ENCODE results near the gene CFAP74. TPM values are rescaled to one million over a fixed set of nuclear protein-coding genes. Genes with fewer than 3 reads are reported as not detected.

Gene CFAP74
- total RNA-seq, 4 donors from 2014 or later = not detected

DNA sequence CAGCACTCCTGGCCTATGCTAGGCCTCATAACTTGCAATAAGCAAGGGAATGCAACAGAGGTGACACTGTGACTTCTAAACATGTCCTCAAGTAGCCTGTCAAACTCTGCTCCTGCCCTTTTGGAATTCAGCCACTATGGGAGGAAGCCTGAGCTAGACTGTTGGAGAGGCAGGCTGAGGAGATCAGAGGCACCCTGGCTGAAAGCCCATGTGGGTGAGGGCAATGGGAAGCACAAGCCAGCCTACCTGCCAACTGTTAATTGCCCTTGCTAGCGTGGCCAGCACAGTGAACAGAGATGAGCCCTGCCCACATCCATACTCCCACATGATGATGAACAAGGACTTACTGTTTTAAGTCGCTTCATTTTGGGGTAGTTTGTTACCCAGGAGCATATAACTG, 130.4 kb downstream of the CFAP74 start:
- TF ChIP-seq POLR2A (IDR thresholded peaks at IDR 0.05) = no peak
- TF ChIP-seq EP300 (IDR thresholded peaks at IDR 0.05; ENCODE audit: low read depth) = no peak
- TF ChIP-seq POLR2AphosphoS5 (IDR thresholded peaks at IDR 0.05) = peak in 1 of 3 donors; percentile 16
- Histone ChIP-seq H3K27ac (peak overlapping the region in 2 of 4 donors; percentile 29 to 30), H3K4me3 (no peak overlapping the region), H3K27me3 (no peaks in the 10 kb centered on the region), H3K36me3 (peaks cover 0 to 10% (median 0%) of the 10 kb centered on the region in 4 donors), H3K9me3 (no peaks in the 10 kb centered on the region), H3K4me1 (peaks cover 14 to 80% (median 27%) of the 10 kb centered on the region in 4 donors)
- in situ Hi-C loops (cut with MboI; ENCODE audit: low pct_ligation_motif_present in 1 of 4, low pct_unique_long_range_greater_than_20kb in 1 of 4, low sequenced_read_pairs in 3 of 4) (no loop called here), intact Hi-C loops (cut with DNase I; ENCODE audit: low total_unique reads) (no loop called here)
- peak; percentile 77 for DNase-seq
- 40 to 50% methylated on average over 2 of the region's 2 CpGs for WGBS, 2 donors (ENCODE audit: low coverage in 1 of 2)

DNA sequence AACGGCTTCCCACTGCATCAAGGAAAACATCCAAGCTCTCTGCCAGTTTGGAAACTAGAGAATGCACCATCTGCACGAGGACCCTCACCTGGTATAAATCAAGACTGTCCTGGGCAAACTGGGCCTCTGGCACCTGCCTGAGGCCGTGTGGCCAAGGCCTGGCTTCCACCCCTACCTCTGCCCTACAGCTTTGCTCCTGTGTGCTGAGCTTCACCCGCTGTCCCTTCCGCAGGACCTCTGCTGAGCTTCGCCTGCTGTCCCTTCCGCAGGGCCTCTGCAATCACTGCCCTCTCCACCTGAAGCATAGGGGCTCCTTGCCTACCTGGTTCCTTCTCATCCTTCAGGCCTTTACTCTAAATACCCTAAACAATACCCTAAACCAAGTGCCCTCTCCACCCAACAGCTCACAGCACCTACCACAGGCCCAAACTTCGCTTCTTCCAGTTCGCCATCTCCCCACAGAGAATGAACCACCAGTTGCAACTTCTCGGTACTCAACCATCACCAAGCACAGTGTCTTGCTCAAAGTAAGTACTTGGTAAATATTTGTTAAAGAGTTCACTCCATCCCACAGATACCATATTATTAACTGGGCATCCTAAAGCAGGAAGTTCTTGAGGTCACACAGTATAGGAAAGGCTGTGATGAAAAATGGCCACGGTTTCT, 131.1 kb downstream of the CFAP74 start:
- Histone ChIP-seq H3K4me3 (no peak overlapping the region), H3K27ac (peak overlapping the region in 1 of 4 donors; percentile 30), H3K9me3 (no peaks in the 10 kb centered on the region), H3K27me3 (no peaks in the 10 kb centered on the region), H3K4me1 (peaks cover 14 to 80% (median 27%) of the 10 kb centered on the region in 4 donors), H3K36me3 (peaks cover 0 to 10% (median 0%) of the 10 kb centered on the region in 4 donors)
- DNase-seq = no peak
- intact Hi-C loops (cut with DNase I; ENCODE audit: low total_unique reads) (no loop called here), in situ Hi-C loops (cut with MboI; ENCODE audit: low pct_ligation_motif_present in 1 of 4, low pct_unique_long_range_greater_than_20kb in 1 of 4, low sequenced_read_pairs in 3 of 4) (no loop called here)
- 83 to 90% methylated on average over 10 to 11 of the region's 11 CpGs for WGBS, 2 donors (ENCODE audit: low coverage in 1 of 2)
- TF ChIP-seq, protein P1, sequence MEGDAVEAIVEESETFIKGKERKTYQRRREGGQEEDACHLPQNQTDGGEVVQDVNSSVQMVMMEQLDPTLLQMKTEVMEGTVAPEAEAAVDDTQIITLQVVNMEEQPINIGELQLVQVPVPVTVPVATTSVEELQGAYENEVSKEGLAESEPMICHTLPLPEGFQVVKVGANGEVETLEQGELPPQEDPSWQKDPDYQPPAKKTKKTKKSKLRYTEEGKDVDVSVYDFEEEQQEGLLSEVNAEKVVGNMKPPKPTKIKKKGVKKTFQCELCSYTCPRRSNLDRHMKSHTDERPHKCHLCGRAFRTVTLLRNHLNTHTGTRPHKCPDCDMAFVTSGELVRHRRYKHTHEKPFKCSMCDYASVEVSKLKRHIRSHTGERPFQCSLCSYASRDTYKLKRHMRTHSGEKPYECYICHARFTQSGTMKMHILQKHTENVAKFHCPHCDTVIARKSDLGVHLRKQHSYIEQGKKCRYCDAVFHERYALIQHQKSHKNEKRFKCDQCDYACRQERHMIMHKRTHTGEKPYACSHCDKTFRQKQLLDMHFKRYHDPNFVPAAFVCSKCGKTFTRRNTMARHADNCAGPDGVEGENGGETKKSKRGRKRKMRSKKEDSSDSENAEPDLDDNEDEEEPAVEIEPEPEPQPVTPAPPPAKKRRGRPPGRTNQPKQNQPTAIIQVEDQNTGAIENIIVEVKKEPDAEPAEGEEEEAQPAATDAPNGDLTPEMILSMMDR (IDR thresholded peaks at IDR 0.05) = no peak
- no peak for TF ChIP-seq POLR2A (IDR thresholded peaks at IDR 0.05)
- TF ChIP-seq POLR2AphosphoS5 (IDR thresholded peaks at IDR 0.05) = no peak
- no peak for TF ChIP-seq EP300 (IDR thresholded peaks at IDR 0.05; ENCODE audit: low read depth)

Other genes starting within 250 kb of the CFAP74 start
- 100 to 1,000 TPM; 129 to 191 (median 152) TPM for gene NADK, start 225.3 kb downstream of the CFAP74 start, total RNA-seq
- gene GNB1, start 112.7 kb downstream of the CFAP74 start, total RNA-seq = 100 to 1,000 TPM; 123 to 191 (median 174) TPM
- gene CALML6, start 88.5 kb downstream of the CFAP74 start, total RNA-seq = under 1 TPM in 1 of 4 donors, not detected in 3; 0.48 TPM
- 1 to 10 TPM in 3 of 4 donors, not detected in 1; 5.2 to 9.5 (median 5.3) TPM for gene TMEM52, start 84.5 kb downstream of the CFAP74 start, total RNA-seq
- not detected for gene GABRD, start 15.6 kb upstream of the CFAP74 start, total RNA-seq
- gene PRKCZ, start 46.6 kb upstream of the CFAP74 start, total RNA-seq = 10 to 100 TPM; 48.6 to 96.7 (median 54.4) TPM
- 10 to 100 TPM; 19.4 to 84.5 (median 34.9) TPM for gene FAAP20, start 191.0 kb upstream of the CFAP74 start, total RNA-seq
- 10 to 100 TPM; 24.4 to 52.4 (median 32.2) TPM for gene SKI, start 224.5 kb upstream of the CFAP74 start, total RNA-seq

All from transverse colon (tissue), 4 donors.